B cell (primary cell): ENCODE results near the gene NSUN6. TPM values are rescaled to one million over a fixed set of nuclear protein-coding genes. Genes with fewer than 3 reads are reported as not detected.

Source experiments
- ATAC-seq: fragments of 200-7000 bp; cut with Tn5 transposase; one replicate; pipeline ENCODE4 v1.10.0; 2021; ENCODE audit warnings: low read depth, mild to moderate bottlenecking, moderate number of reproducible peaks, moderate library complexity
- CTCF ChIA-PET: fragments of 350-600 bp; sonication (Branson Sonifier 250); formaldehyde crosslinking; loops from one replicate; lab custom pipeline; 2021; ENCODE audit warnings: antibody characterized with exemption, inconsistent platforms; lab: Charles Lee
- POLR2A ChIA-PET: fragments of 350-600 bp; sonication (Branson Sonifier 250); formaldehyde crosslinking; loops from one replicate; lab custom pipeline; 2021; ENCODE audit warnings: antibody characterized with exemption; lab: Charles Lee
- DNase-seq: peaks from one replicate; pipeline ENCODE4 v3.0.0; 2013
- H2AFZ ChIP-seq: 2 replicates; pipeline ENCODE4 v1.6.1; 2012; ENCODE audit warnings: mild to moderate bottlenecking, low read depth, low read length; ENCODE audit not compliant: insufficient read depth, poor library complexity, severe bottlenecking
- H3K27ac ChIP-seq, 2 donors: 1 replicate in 1 of 2; 2 replicates in 1 of 2; pipeline ENCODE4 v1.5.1; 2012 to 2013; ENCODE audit warnings: low read length in 2 of 2, mild to moderate bottlenecking in 2 of 2, moderate library complexity in 1 of 2
- H3K27me3 ChIP-seq, 4 experiments: fragments of 200-600 bp in 1 of 4; sonication (generic) in 1 of 4; replicated peaks in 1 of 4; 1 replicate in 2 of 4; 2 replicates in 2 of 4; pipeline versions ENCODE4 v1.6.1 to v1.7.0; 2013 to 2016; ENCODE audit warnings: low read length in 3 of 4, mild to moderate bottlenecking in 2 of 4, mixed read lengths in 1 of 4, moderate library complexity in 1 of 4; ENCODE audit not compliant: insufficient read depth in 4 of 4, control insufficient read depth in 3 of 4; ENCODE audit errors: control extremely low read depth in 1 of 4
- H3K36me3 ChIP-seq, 2 experiments: replicated peaks in 1 of 2; 1 replicate in 1 of 2; 2 replicates in 1 of 2; pipeline versions ENCODE4 v1.6.1 to v1.7.1; 2013; ENCODE audit warnings: low read length in 1 of 2; ENCODE audit not compliant: insufficient read depth in 2 of 2, control insufficient read depth in 1 of 2; ENCODE audit errors: control extremely low read depth in 1 of 2, extremely low read depth in 1 of 2
- H3K4me1 ChIP-seq, 2 donors: fragments of 200-600 bp in 1 of 2; sonication (generic) in 1 of 2; 1 replicate in 1 of 2; 2 replicates in 1 of 2; pipeline versions ENCODE4 v1.5.1 to v1.6.1; 2013 to 2017; ENCODE audit warnings: low read length in 2 of 2; ENCODE audit not compliant: control insufficient read depth in 2 of 2, insufficient read depth in 2 of 2
- H3K4me2 ChIP-seq: replicated peaks from 2 replicates; pipeline ENCODE3; 2012; ENCODE audit warnings: mild to moderate bottlenecking, low read depth, low read length; ENCODE audit not compliant: poor library complexity, severe bottlenecking
- H3K4me3 ChIP-seq, 5 experiments: fragments of 200-600 bp in 1 of 5; sonication (generic) in 1 of 5; 1 replicate in 3 of 5; 2 replicates in 2 of 5; pipeline versions ENCODE4 v1.5.1 to v1.7.0; 2011 to 2016; ENCODE audit warnings: low read length in 4 of 5, mild to moderate bottlenecking in 4 of 5, low read depth in 2 of 5, control low read depth in 1 of 5, moderate library complexity in 1 of 5; ENCODE audit not compliant: insufficient read depth in 1 of 5; ENCODE audit errors: control extremely low read depth in 1 of 5, extremely low read depth in 1 of 5
- H3K79me2 ChIP-seq: fragments of 200-600 bp; sonication (generic); one replicate; pipeline ENCODE4 v1.6.0; 2016; ENCODE audit warnings: low read length; ENCODE audit not compliant: control insufficient read depth, insufficient read depth
- H3K9ac ChIP-seq: fragments of 200-600 bp; sonication (generic); 2 replicates; pipeline ENCODE4 v1.6.1; 2017; ENCODE audit warnings: mild to moderate bottlenecking, low read length, moderate library complexity
- H3K9me3 ChIP-seq, 3 donors: one replicate each; pipeline versions ENCODE4 v1.6.1 to v1.7.1; 2013; ENCODE audit warnings: low read length in 2 of 3; ENCODE audit not compliant: control insufficient read depth in 2 of 3, insufficient read depth in 1 of 3; ENCODE audit errors: control extremely low read depth in 1 of 3
- H4K20me1 ChIP-seq: 2 replicates; pipeline ENCODE4 v1.6.0; 2012; ENCODE audit warnings: mild to moderate bottlenecking, low read length; ENCODE audit not compliant: insufficient read depth, control insufficient read depth, poor library complexity, severe bottlenecking
- H3K27ac Mint-ChIP-seq: one replicate; pipeline ENCODE4 v1.8.0; 2021; ENCODE audit warnings: mixed read lengths
- H3K27me3 Mint-ChIP-seq: one replicate; pipeline ENCODE4 v1.8.0; 2021; ENCODE audit warnings: mixed read lengths
- H3K4me1 Mint-ChIP-seq: one replicate; pipeline ENCODE4 v1.8.0; 2021; ENCODE audit warnings: mixed read lengths
- H3K4me3 Mint-ChIP-seq: one replicate; pipeline ENCODE4 v1.8.0; 2021; ENCODE audit warnings: mixed read lengths
- H3K9me3 Mint-ChIP-seq: one replicate; pipeline ENCODE4 v1.8.0; 2022; ENCODE audit warnings: mixed read lengths; ENCODE audit not compliant: insufficient read depth
- CTCF ChIP-seq: fragments of 200-600 bp; IDR thresholded peaks from one replicate; pipeline ENCODE4 v1.8.0; 2022; ENCODE audit warnings: antibody characterized with exemption, mild to moderate bottlenecking
- EZH2 ChIP-seq: IDR thresholded peaks from 2 replicates; pipeline ENCODE4 v1.6.1; 2012; ENCODE audit warnings: borderline replicate concordance, low read depth, mild to moderate bottlenecking, moderate library complexity, low read length; ENCODE audit not compliant: insufficient read depth, poor library complexity, severe bottlenecking
- WGBS: methylation state at CpG from one replicate; pipeline ENCODE4 v1.1.5; 2013; ENCODE audit warnings: missing lambda C conversion rate; ENCODE audit not compliant: insufficient coverage; 5-methylcytosine and 5-hydroxymethylcytosine counted together
- intact Hi-C: fragments of 100-400 bp; cut with micrococcal nuclease; formaldehyde crosslinking; loops from one replicate; pipeline ENCODE4 v1.10.0; 2022
- polyA plus RNA-seq: library from polyadenylated mRNA; depleted of rRNA; stranded (reverse); fragments of >200 nt; gene quantifications from 2 replicates; pipeline ENCODE4 v1.2.3, GENCODE V29; 2012
- total RNA-seq, 2 donors: library from RNA; stranded (reverse); fragments of 120-200 nt in 1 of 2; gene quantifications; 1 replicate in 1 of 2; 2 replicates in 1 of 2; pipeline versions ENCODE4 v1.2.3 to v1.2.4, GENCODE V29; 2013 to 2022

The NSUN6 gene
- total and polyA plus RNA-seq, 2 donors (not counting 1 experiment from before 2014, with no cell fraction given), result 13.4 to 27.9 TPM

DNA sequence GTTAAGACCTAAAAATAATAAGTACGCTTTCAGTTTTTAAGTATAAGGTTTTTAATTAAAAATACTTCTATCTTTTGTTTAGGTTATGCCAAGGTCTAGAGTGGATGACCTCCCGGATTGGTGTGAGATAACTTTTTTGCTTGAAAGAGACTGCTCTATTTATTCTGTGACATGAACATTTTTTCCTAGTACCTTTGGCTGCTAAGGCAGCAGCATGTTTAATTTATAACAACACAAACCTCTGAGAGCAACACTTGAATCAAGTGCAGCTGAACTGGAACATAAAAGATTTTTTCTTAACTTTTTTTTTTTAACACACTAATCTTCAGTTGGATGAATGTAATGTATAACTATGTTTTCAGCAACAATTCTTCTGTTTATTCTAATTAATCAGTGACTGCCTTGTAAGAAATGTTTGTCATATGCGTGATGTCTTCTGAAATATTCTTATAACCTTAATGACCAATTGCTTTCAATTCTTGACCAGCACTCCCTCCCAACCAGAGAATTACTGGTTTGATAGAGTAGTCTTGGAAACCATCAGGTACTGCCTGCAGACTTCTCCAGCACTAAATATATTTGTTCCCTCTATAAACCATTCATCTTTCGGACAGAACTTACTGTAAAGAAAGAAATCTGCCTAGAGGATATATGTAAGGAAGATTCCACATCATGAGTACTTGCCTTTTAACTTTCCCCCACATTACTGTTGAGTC lies 23.9 kb upstream of the NSUN6 start:
- Mint-ChIP-seq H3K27me3 (no peaks in the 10 kb centered on the region), H3K4me1 (no peaks in the 10 kb centered on the region), H3K27ac (no peak overlapping the region), H3K9me3 (no peaks in the 10 kb centered on the region), H3K4me3 (no peak overlapping the region)
- Histone ChIP-seq H3K4me1 (no peaks in the 10 kb centered on the region), H3K9ac (no peak overlapping the region), H3K36me3 (peaks cover 12 to 35% of the 10 kb centered on the region in 2 experiments), H3K9me3 (peaks cover 0 to 1% (median 0%) of the 10 kb centered on the region in 3 donors), H3K27ac (no peak overlapping the region), H3K79me2 (no peaks in the 10 kb centered on the region), H3K27me3 (no peaks in the 10 kb centered on the region), H3K4me2 (no peak overlapping the region), H3K4me3 (no peak overlapping the region), H2AFZ (no peak overlapping the region), H4K20me1 (no peaks in the 10 kb centered on the region)
- TF ChIP-seq CTCF, result no peak
- TF ChIP-seq EZH2, result no peak
- DNase-seq (no peak), ATAC-seq (no peak)
- no CpG with 5 or more reads among the region's 4 CpGs for WGBS
- intact Hi-C loops, result no loop called here
- CTCF ChIA-PET, result no interaction called here
- POLR2A ChIA-PET, result no interaction called here

DNA sequence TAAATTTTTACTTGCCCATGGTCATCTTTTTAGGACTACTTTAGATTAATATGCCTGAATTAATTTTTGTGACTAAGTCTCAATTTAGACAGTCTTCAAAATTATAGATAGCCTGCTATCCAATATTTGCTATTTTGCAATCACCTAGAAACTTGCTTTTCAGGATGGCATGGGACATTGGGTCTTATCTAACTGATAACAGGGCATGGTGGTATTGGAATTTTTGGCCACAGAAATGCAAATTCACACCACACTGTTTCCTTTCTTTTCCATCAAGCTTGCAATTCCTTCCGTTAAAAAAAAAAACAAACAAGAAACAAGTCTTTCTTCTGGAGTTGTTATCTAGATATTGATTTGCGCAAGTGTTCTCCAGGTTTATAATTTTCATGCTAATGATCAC lies 16.6 kb upstream of the NSUN6 start:
- no peaks in the 10 kb centered on the region for H3K9me3 Mint-ChIP-seq
- H3K27me3 Mint-ChIP-seq, result no peaks in the 10 kb centered on the region
- H2AFZ ChIP-seq, result no peak overlapping the region
- ATAC-seq (no peak), DNase-seq (no peak)
- H3K4me1 ChIP-seq, result no peaks in the 10 kb centered on the region
- no peak for TF ChIP-seq CTCF
- TF ChIP-seq EZH2, result no peak
- no CpG with 5 or more reads among the region's 2 CpGs for WGBS
- H3K36me3 ChIP-seq, result peaks cover 9 to 26% of the 10 kb centered on the region in 2 experiments
- H3K9me3 ChIP-seq, result no peaks in the 10 kb centered on the region
- no peak overlapping the region for H3K4me2 ChIP-seq
- H3K9ac ChIP-seq, result no peak overlapping the region
- peaks cover 35% of the 10 kb centered on the region for H4K20me1 ChIP-seq
- no peak overlapping the region for H3K4me3 ChIP-seq
- peaks cover 17% of the 10 kb centered on the region for H3K4me1 Mint-ChIP-seq
- H3K4me3 Mint-ChIP-seq, result no peak overlapping the region
- peaks cover 49% of the 10 kb centered on the region for H3K79me2 ChIP-seq
- POLR2A ChIA-PET, result no interaction called here
- H3K27me3 ChIP-seq, result no peaks in the 10 kb centered on the region
- no peak overlapping the region for H3K27ac Mint-ChIP-seq
- CTCF ChIA-PET, result no interaction called here
- H3K27ac ChIP-seq, result no peak overlapping the region
- intact Hi-C loops, result no loop called here
